Tibial nerve (tissue), 4 donors: ENCODE data around the gene PDZRN3.

Source experiments
- EP300 ChIP-seq, 2 donors: sonication (generic); formaldehyde crosslinking; IDR thresholded peaks; one replicate each; pipeline ENCODE4 v1.6.1; 2017; ENCODE audit warnings: antibody characterized with exemption in 2 of 2, mild to moderate bottlenecking in 1 of 2
- POLR2A ChIP-seq, 2 donors: fragments of 450-650 bp; IDR thresholded peaks; one replicate each; pipeline ENCODE4 v1.6.1; 2017; ENCODE audit warnings: antibody characterized with exemption in 2 of 2, mild to moderate bottlenecking in 2 of 2, moderate library complexity in 2 of 2
- TF ChIP-seq, protein P1 (sequence below), 5 experiments: fragments of 200-600 bp in 3 of 5; fragments of 450-650 bp in 2 of 5; sonication (generic) in 3 of 5; IDR thresholded peaks; one replicate each; pipeline ENCODE4 v1.5.1; 2016 to 2019; ENCODE audit warnings: antibody characterized with exemption in 5 of 5, mild to moderate bottlenecking in 3 of 5, moderate library complexity in 2 of 5

DNA sequence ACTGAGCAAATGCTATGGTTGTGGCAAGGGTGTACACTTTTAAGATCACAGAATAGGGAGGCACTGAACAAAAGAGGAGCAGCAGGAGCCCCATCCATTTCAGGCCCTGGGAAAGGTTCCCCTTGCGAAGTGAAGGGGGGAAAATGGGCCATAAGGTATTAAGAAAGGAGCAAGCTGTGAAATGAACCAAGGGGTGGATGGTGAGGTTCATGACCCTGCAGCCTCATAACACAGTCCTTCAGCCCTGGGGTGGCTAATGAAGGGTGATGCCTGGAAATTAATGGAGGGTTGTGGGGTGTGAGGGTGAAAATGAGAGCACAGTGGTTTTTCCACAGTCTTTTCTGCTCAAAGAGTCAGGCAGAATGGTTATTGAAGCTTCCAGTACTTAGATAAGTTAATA lies 150.1 kb downstream of the PDZRN3 start:
- TF ChIP-seq, protein P1, sequence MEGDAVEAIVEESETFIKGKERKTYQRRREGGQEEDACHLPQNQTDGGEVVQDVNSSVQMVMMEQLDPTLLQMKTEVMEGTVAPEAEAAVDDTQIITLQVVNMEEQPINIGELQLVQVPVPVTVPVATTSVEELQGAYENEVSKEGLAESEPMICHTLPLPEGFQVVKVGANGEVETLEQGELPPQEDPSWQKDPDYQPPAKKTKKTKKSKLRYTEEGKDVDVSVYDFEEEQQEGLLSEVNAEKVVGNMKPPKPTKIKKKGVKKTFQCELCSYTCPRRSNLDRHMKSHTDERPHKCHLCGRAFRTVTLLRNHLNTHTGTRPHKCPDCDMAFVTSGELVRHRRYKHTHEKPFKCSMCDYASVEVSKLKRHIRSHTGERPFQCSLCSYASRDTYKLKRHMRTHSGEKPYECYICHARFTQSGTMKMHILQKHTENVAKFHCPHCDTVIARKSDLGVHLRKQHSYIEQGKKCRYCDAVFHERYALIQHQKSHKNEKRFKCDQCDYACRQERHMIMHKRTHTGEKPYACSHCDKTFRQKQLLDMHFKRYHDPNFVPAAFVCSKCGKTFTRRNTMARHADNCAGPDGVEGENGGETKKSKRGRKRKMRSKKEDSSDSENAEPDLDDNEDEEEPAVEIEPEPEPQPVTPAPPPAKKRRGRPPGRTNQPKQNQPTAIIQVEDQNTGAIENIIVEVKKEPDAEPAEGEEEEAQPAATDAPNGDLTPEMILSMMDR (IDR thresholded peaks at IDR 0.05) = no peak
- no peak for TF ChIP-seq POLR2A (IDR thresholded peaks at IDR 0.05)
- TF ChIP-seq EP300 (IDR thresholded peaks at IDR 0.05) = no peak
